ENCODE results near the gene ATXN2. TPM values are rescaled to one million over a fixed set of nuclear protein-coding genes. Genes with fewer than 3 reads are reported as not detected.

The ATXN2 gene
- total and polyA plus RNA-seq, 2 donors from 2014 or later: 27.1 to 56.5 TPM

DNA sequence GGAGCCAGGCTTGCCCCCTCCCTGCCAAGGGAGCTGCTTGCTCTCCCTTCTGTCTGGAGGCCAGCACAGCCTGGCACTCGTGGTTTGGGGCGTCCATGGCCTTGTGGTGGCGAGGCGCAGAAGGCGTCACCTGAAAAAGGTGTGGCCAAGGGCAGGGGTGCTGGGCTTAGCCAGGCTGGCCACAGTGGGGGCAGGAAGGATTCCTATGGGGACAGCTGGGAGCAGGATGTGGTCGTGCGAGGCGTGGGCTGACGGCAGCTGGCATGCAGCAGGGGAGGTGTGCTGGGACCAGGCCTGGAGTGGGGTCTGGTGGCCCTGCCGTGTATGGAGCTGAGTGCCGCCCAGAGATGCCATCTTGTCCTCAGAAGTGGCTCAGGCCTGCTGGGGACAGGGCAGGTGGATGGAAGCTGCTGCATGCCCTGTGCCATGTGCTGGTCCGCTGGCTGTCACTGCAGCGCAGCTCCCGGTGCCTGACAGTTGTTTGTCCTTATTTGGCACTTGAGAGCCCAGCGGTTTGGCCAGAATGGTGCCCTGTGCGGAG lies 163.4 kb downstream of the ATXN2 start:
- TF ChIP-seq, protein P1, sequence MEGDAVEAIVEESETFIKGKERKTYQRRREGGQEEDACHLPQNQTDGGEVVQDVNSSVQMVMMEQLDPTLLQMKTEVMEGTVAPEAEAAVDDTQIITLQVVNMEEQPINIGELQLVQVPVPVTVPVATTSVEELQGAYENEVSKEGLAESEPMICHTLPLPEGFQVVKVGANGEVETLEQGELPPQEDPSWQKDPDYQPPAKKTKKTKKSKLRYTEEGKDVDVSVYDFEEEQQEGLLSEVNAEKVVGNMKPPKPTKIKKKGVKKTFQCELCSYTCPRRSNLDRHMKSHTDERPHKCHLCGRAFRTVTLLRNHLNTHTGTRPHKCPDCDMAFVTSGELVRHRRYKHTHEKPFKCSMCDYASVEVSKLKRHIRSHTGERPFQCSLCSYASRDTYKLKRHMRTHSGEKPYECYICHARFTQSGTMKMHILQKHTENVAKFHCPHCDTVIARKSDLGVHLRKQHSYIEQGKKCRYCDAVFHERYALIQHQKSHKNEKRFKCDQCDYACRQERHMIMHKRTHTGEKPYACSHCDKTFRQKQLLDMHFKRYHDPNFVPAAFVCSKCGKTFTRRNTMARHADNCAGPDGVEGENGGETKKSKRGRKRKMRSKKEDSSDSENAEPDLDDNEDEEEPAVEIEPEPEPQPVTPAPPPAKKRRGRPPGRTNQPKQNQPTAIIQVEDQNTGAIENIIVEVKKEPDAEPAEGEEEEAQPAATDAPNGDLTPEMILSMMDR (IDR thresholded peaks at IDR 0.05; ENCODE audit: borderline replicate concordance, extremely low read depth, insufficient read depth): no peak
- no peak overlapping the region for H3K4me3 ChIP-seq (ENCODE audit: low read length in 3 of 3)
- H3K9ac ChIP-seq (ENCODE audit: low read length in 3 of 3): no peak overlapping the region
- H3K9me3 ChIP-seq (ENCODE audit: control insufficient read depth in 2 of 3, insufficient read depth in 1 of 3, low read length in 3 of 3): no peaks in the 10 kb centered on the region
- no peaks in the 10 kb centered on the region for H3K36me3 ChIP-seq (ENCODE audit: control insufficient read depth in 2 of 3, insufficient read depth in 3 of 3, low read length in 3 of 3)
- H3K27ac ChIP-seq (ENCODE audit: low read depth in 2 of 2, low read length in 2 of 2): peak overlapping the region in 1 of 2 donors; percentile 74
- H3K27me3 ChIP-seq (ENCODE audit: control insufficient read depth, insufficient read depth, low read length): no peaks in the 10 kb centered on the region
- H3K4me1 ChIP-seq (ENCODE audit: control insufficient read depth in 2 of 3, insufficient read depth in 2 of 3, low read depth in 1 of 3, low read length in 3 of 3): peaks cover 0 to 37% (median 0%) of the 10 kb centered on the region in 3 donors
- no peak for FAIRE-seq
- DNase-seq: peak in 1 of 5 donors; percentile 74
- intact Hi-C loops (cut with DNase I): no loop called here

DNA sequence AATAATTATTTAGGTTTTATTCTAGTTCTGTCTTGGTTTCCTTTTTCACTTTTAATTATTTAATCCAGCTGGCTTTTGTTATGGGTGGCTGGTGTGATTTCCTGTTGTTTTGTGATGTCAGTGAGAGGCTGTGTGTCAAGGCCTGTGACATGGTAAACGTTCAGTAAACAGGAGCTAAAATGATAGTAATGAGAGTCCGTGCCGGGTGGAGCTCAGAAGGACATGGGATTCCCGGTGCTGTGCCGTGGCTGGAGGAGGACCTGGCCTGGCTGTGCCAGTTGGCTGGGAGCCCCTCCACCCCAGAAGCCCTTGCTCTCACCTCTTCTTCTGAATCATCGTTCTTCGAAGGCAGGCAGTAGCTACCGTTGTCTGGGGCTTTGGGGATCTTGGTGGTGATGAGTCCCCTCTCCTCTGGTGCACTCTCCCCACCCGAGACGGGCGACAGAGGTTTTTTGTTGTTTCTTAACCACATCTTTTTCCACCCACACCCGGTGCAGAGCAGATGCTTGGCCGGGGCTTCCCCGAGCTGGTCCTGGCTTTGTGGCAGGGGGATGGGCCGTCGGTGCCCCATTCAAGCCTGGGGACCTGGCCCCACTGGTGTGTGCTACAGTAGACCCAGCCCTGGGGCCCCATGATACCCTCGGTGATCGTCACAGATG lies 164.3 kb downstream of the ATXN2 start:
- no peak overlapping the region for H3K4me3 ChIP-seq (ENCODE audit: low read length in 3 of 3)
- no peaks in the 10 kb centered on the region for H3K36me3 ChIP-seq (ENCODE audit: control insufficient read depth in 2 of 3, insufficient read depth in 3 of 3, low read length in 3 of 3)
- intact Hi-C loops (cut with DNase I): no loop called here
- no peaks in the 10 kb centered on the region for H3K27me3 ChIP-seq (ENCODE audit: control insufficient read depth, insufficient read depth, low read length)
- no peak for FAIRE-seq
- peak overlapping the region; percentile 85 to 86 for H3K27ac ChIP-seq (ENCODE audit: low read depth in 2 of 2, low read length in 2 of 2)
- peaks cover 0 to 35% (median 0%) of the 10 kb centered on the region in 3 donors for H3K4me1 ChIP-seq (ENCODE audit: control insufficient read depth in 2 of 3, insufficient read depth in 2 of 3, low read depth in 1 of 3, low read length in 3 of 3)
- H3K9me3 ChIP-seq (ENCODE audit: control insufficient read depth in 2 of 3, insufficient read depth in 1 of 3, low read length in 3 of 3): no peaks in the 10 kb centered on the region
- TF ChIP-seq, protein P1 (IDR thresholded peaks at IDR 0.05; ENCODE audit: borderline replicate concordance, extremely low read depth, insufficient read depth): no peak
- peak in 4 of 5 donors; percentile 29 to 87 (median 68) for DNase-seq
- H3K9ac ChIP-seq (ENCODE audit: low read length in 3 of 3): peak overlapping the region in 1 of 3 donors; percentile 17

DNA sequence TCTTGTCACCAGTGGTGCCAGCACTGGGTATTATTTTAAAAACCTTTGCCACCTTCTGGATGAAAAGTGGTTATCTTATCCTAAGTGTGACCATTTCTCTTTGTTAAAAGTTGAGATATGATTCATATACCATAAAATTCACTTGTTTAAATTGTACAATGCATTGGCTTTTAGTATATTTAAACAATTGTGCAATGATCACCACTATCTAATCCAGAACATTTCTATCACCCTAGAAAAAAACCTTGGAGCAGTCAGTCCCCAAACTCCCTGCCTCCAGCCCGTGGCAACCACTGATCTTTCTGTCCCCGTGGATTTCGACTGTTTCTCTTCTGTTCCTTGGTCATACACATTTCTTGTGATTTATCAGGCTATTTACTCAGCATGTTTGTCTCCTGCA lies 165.1 kb downstream of the ATXN2 start:
- DNase-seq: no peak
- Histone ChIP-seq H3K4me1 (ENCODE audit: control insufficient read depth in 2 of 3, insufficient read depth in 2 of 3, low read depth in 1 of 3, low read length in 3 of 3) (peaks cover 0 to 32% (median 0%) of the 10 kb centered on the region in 3 donors), H3K27ac (ENCODE audit: low read depth in 2 of 2, low read length in 2 of 2) (peak overlapping the region; percentile 2 to 85), H3K9me3 (ENCODE audit: control insufficient read depth in 2 of 3, insufficient read depth in 1 of 3, low read length in 3 of 3) (no peaks in the 10 kb centered on the region), H3K9ac (ENCODE audit: low read length in 3 of 3) (peak overlapping the region in 1 of 3 donors; percentile 0), H3K27me3 (ENCODE audit: control insufficient read depth, insufficient read depth, low read length) (no peaks in the 10 kb centered on the region), H3K4me3 (ENCODE audit: low read length in 3 of 3) (no peak overlapping the region), H3K36me3 (ENCODE audit: control insufficient read depth in 2 of 3, insufficient read depth in 3 of 3, low read length in 3 of 3) (no peaks in the 10 kb centered on the region)
- intact Hi-C loops (cut with DNase I): no loop called here
- FAIRE-seq: no peak
- TF ChIP-seq, protein P1 (IDR thresholded peaks at IDR 0.05; ENCODE audit: borderline replicate concordance, extremely low read depth, insufficient read depth): no peak
